Measurements from ENCODE around the gene GATAD2A.

Gene GATAD2A

DNA sequence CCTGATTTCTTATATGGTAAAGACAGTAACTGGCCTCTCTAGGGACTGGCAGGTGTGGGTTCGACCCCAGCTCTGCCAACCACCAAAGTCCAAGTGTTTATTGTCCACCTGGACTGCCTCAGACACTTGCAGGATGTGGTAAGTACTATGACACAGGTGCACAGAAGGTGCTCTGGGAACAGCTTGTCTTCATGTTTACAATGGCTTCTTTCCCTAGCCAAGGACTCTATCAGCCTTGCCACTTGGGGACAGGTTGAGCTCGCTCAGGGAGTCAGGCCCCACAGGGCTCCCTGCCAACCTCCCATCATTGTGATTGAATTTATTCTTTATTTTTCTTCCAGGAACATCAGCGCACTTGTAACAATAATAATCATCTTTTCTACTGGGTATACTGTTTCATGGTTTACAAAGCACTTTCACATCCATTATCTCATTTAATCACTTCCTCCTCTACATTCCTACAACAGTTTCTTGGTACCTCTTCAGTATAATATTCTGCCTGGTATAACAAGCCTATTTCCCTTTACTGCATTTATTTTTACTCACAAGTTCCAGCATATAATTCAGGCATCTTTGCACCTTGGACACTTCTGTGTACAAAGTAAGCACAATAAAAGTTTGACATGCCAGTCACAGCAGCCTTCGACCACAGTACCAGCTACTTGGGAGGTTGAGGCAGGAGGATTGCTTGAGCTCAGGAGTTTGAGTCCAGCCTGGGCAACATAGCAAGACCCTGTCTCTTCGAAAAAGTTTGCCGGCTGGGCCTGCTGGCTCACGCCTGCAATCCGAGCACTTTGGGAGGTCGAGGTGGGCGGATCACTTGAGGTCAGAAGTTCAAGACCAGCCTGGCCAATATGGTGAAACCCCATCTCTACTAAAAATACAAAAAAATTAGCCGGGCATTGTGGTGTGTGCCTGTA is 24.2 kb upstream of the GATAD2A start:
- TF ChIP-seq, protein P1, sequence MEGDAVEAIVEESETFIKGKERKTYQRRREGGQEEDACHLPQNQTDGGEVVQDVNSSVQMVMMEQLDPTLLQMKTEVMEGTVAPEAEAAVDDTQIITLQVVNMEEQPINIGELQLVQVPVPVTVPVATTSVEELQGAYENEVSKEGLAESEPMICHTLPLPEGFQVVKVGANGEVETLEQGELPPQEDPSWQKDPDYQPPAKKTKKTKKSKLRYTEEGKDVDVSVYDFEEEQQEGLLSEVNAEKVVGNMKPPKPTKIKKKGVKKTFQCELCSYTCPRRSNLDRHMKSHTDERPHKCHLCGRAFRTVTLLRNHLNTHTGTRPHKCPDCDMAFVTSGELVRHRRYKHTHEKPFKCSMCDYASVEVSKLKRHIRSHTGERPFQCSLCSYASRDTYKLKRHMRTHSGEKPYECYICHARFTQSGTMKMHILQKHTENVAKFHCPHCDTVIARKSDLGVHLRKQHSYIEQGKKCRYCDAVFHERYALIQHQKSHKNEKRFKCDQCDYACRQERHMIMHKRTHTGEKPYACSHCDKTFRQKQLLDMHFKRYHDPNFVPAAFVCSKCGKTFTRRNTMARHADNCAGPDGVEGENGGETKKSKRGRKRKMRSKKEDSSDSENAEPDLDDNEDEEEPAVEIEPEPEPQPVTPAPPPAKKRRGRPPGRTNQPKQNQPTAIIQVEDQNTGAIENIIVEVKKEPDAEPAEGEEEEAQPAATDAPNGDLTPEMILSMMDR (IDR thresholded peaks at IDR 0.05; ENCODE audit: low read length, missing control alignments) = no peak
- H3K4me3 ChIP-seq (replicated peaks; ENCODE audit: low read depth, low read length) = no peak overlapping the region
- no peak for DNase-seq (ENCODE audit: low read depth)

DNA sequence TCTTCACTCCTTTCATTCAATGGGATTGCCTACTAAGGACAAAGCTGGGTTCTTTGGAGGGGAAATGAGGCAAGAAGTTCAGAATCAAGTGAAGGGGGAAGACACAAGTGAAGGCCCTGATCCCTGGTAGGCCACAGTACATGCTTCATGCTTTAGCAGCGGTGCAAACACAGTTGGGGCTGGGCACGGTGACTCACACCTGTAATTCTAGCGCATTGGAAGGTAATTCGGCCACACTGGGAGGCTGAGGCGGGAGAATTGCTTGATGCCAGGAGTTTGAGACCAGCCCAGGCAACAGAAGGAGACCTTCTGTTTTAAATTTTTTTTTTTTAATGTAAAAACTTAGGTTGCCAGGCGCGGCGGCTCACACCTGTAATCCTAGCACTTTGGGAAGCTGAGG is 23.4 kb upstream of the GATAD2A start:
- TF ChIP-seq, protein P1 (IDR thresholded peaks at IDR 0.05; ENCODE audit: low read length, missing control alignments) = no peak

DNA sequence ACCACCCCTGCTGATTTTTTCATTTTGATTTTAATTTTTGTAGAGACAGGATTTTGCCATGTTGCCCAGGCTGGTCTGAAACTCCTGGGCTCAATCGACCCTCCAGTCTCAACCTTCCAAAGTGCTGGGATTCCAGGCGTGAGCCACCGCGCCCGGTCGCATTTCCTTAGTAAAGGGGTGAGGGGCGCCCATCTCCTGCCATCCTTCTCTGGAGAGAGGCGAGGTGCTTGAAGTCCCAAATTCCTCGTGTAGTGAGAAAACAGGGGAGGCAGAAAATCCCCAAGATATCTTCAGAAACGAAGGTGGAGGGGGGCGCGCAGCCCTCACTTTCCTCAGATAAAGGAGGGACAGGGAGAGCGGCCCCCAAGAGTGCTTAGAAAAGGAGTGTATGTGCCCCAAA is 21.0 kb upstream of the GATAD2A start:
- peak overlapping the region; percentile 54 for H3K4me3 ChIP-seq (replicated peaks; ENCODE audit: low read depth, low read length)
- TF ChIP-seq, protein P1 (IDR thresholded peaks at IDR 0.05; ENCODE audit: low read length, missing control alignments) = no peak
- no peak for DNase-seq (ENCODE audit: low read depth)

More for the DNA sequence above, 23.4 kb upstream of the GATAD2A start:
- H3K4me3 ChIP-seq (replicated peaks; ENCODE audit: low read depth, low read length) = no peak overlapping the region
- no peak for DNase-seq (ENCODE audit: low read depth)

DNA sequence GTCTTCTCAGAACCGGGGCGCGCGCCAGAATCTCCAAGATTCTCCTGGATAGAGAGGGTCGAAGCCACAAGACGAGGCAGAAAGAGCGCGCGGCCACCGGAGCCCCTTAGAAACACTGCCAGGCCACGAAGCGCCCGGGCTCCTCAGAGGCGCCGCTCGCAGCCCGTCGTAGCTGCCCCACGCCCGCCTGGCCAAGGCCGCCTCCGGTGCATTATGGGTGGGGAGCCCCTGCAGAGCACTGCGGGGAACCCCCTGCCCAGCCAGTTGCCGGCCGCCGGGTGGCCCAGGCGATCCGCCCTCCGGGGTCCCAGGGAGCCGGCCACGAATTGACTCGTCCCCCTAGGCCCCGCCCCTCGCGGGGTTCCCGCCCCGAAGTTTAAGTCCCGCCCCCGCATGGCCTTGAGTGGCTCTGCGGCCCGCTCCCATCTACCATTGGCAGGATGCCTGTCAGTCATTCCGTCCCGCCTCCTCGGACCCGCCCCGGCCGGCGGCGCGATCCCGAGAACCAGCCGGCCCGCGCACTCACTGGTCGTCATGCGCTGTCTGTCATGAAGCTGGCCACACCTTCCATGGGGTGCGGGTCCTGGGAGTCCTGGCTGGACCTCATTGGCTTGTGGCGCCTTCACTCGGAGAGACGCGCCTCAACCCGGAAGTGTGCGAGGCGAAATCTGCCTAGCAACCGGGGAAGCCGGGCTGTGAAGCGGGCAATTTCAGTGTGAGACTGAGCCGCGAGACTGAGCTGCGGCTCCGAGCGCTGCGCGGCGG is 20.2 kb upstream of the GATAD2A start:
- TF ChIP-seq, protein P1 (IDR thresholded peaks at IDR 0.05; ENCODE audit: low read length, missing control alignments) = no peak
- H3K4me3 ChIP-seq (replicated peaks; ENCODE audit: low read depth, low read length) = peak overlapping the region; percentile 88
- DNase-seq (ENCODE audit: low read depth) = peak; percentile 100

DNA sequence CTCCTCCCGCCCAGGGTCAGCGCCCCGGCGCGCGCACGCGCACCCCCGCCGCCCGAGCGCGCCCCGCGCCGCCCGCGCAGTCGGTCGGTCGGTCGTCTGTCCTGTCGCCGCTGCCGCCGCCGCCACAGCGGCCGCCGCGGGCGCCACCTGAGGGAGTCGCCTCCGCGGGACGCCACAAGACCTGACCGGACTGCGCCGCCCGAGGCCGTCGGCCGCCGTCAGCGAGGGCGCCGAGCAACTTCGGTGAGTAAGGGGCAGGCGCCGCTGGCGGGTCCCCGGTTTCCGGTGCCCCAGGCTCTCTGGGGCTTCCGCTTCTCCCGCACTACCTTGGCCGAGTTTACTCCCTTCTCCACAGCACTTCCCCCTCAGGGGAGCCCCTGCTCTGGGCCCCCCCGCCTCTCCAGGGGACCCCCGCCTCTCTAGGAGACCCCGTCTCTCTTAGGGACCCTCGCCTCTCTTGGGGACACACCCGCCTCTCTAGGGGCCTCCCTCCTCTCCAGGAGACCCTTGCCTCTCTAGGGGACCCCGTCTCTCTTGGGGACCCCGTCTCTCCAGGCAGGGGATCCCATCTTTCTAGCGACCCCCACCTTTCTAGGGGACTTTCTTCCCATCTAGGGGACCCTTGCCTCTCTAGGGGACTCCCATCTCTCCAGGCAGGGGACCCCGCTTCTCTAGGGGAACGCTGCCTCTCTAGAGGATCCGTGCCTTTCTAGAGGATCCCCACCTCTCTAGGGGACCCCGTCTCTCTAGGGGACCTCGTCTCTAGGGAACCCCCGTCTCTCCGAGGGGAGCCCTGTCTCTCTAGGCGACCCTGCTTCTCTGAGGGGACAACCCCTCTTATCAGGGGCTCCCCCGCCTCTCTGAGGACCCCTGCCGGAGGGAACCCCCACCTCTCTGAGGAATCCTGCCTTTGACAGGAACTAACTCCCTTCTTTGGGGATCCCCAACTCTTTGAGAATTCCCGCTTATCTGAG is 19.3 kb upstream of the GATAD2A start:
- TF ChIP-seq, protein P1 (IDR thresholded peaks at IDR 0.05; ENCODE audit: low read length, missing control alignments) = peak; percentile 16
- no peak for DNase-seq (ENCODE audit: low read depth)
- peak overlapping the region; percentile 88 for H3K4me3 ChIP-seq (replicated peaks; ENCODE audit: low read depth, low read length)

DNA sequence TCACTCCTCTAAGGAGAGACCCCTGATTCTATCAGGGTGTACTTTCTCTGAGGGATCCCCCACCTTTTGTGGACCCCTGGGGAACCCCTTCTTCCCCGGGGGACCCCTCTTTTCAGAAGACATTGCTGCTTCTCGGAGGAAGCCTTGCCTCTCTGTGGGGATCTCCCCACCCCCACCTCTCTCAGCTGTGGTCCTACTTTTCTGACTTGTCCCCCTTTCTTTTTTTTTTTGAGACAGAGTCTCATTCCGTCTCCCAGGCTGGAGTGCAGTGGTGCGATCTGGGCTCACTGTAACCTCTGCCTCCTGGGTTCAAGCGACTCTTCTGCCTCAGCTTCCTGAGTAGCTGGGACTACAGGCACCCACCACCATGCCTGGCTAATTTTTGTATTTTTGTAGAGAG is 18.4 kb upstream of the GATAD2A start:
- TF ChIP-seq, protein P1 (IDR thresholded peaks at IDR 0.05; ENCODE audit: low read length, missing control alignments) = no peak
- no peak for DNase-seq (ENCODE audit: low read depth)
- H3K4me3 ChIP-seq (replicated peaks; ENCODE audit: low read depth, low read length) = peak overlapping the region; percentile 88

Measured in fibroblast of pulmonary artery (primary cell).